ENCODE measurements around the gene PRUNE2. TPM values are rescaled to one million over a fixed set of nuclear protein-coding genes. Genes with fewer than 3 reads are reported as not detected.

PRUNE2 gene
- total and polyA plus RNA-seq, 2 of the 8 experiments (the other 6 are each of a cell fraction or from before 2014, with no cell fraction given): 5.5 to 13.3 TPM

DNA sequence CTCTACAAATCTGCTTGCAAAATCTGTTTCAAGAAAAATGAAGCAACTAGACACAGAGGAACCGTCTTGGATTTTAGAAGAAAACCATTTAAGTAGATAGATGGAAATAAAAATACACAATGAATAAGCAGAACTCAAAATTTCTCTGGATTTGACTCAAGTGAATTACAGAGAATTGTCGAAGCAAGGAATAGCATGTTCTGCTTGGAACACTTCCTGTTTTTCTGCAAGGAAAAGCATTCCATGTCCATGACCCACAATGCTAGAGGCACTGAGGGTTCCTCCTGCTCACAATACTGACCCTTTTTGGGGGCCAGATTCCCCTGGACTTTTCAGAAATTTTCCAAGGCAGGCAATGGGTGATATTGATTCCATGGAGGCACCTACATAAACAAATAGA lies 29.8 kb downstream of the PRUNE2 start:
- no peak overlapping the region for H3K14ac ChIP-seq (ENCODE audit: insufficient read length)
- no peak overlapping the region for H3K9ac ChIP-seq (replicated peaks in 1 of 4; ENCODE audit: extremely low read depth in 1 of 4, low read depth in 3 of 4, low read length in 3 of 4)
- H2AK5ac ChIP-seq (ENCODE audit: low read depth, low read length): no peak overlapping the region
- H4K5ac ChIP-seq (ENCODE audit: insufficient read length, low read depth, low read length): no peak overlapping the region
- no peaks in the 10 kb centered on the region for H3K23me2 ChIP-seq (ENCODE audit: low read depth, low read length)
- H3K79me2 ChIP-seq (ENCODE audit: control insufficient read depth in 1 of 2, insufficient read depth in 2 of 2, low read length in 2 of 2): no peaks in the 10 kb centered on the region
- CTCF ChIA-PET (ENCODE audit: partially characterized antibody): interaction anchor here (0.5 to 2.2 kb wide), 2 partner anchors 9 to 29 kb away, joined by 3 to 5 read pairs; no protein-coding TSS in a partner anchor
- WGBS, 2 experiments (ENCODE audit: extremely low coverage in 1 of 2, insufficient coverage in 1 of 2, insufficient read length in 1 of 2, insufficient replicate concordance in 2 of 2, low coverage in 1 of 2, low lambda C conversion rate in 2 of 2, missing lambda C conversion rate in 1 of 2): 95% methylated on average over 2 of the region's 2 CpGs; no CpG with 5 or more reads in 1 of the 2 experiments
- H3K4ac ChIP-seq (replicated peaks; ENCODE audit: insufficient read length, low read depth, low read length): no peak overlapping the region
- no peaks in the 10 kb centered on the region for H3K9me3 ChIP-seq (ENCODE audit: insufficient read depth in 2 of 2, low read depth in 1 of 2, low read length in 1 of 2)
- no peak overlapping the region for H2BK12ac ChIP-seq (ENCODE audit: low read depth, low read length)
- H3K4me3 ChIP-seq (ENCODE audit: extremely low read depth in 1 of 4, insufficient read depth in 2 of 4, low read depth in 3 of 4, low read length in 4 of 4): no peak overlapping the region
- H2BK20ac ChIP-seq (ENCODE audit: low read length): no peak overlapping the region
- H4K20me1 ChIP-seq (replicated peaks in 1 of 2; ENCODE audit: control insufficient read depth in 1 of 2, insufficient read depth in 2 of 2, low read length in 2 of 2): no peaks in the 10 kb centered on the region
- no peak overlapping the region for H3K27ac ChIP-seq (ENCODE audit: low read depth, low read length)
- POLR2A ChIA-PET (ENCODE audit: partially characterized antibody): no interaction called here
- H2AFZ ChIP-seq (ENCODE audit: low read length): no peak overlapping the region
- no peaks in the 10 kb centered on the region for H3K79me1 ChIP-seq (ENCODE audit: low read depth, low read length)
- DNase-seq (ENCODE audit: low read depth in 1 of 2, low spot score in 2 of 2) (no peak), FAIRE-seq (no peak)
- H3K4me1 ChIP-seq (replicated peaks in 1 of 4; ENCODE audit: control insufficient read depth in 3 of 4, insufficient read depth in 4 of 4, low read length in 3 of 4): peaks cover 2 to 8% (median 4%) of the 10 kb centered on the region in 4 experiments
- no peak overlapping the region for H4K8ac ChIP-seq (ENCODE audit: extremely low read depth, insufficient read depth, low read length)
- H4K91ac ChIP-seq (replicated peaks; ENCODE audit: insufficient read length, low read length): no peak overlapping the region
- no peak overlapping the region for H2BK120ac ChIP-seq (replicated peaks; ENCODE audit: low read depth, low read length)
- no peak overlapping the region for H3K4me2 ChIP-seq (ENCODE audit: insufficient read depth in 1 of 2, low read depth in 2 of 2, low read length in 2 of 2)
- H2BK15ac ChIP-seq (ENCODE audit: low read length): no peak overlapping the region
- H3K36me3 ChIP-seq (ENCODE audit: control insufficient read depth in 2 of 4, insufficient read depth in 4 of 4, low read length in 3 of 4): no peaks in the 10 kb centered on the region
- H3K56ac ChIP-seq (replicated peaks; ENCODE audit: insufficient read length, low read depth, low read length): no peak overlapping the region
- H3K18ac ChIP-seq (ENCODE audit: extremely low read depth, low read length): no peak overlapping the region
- H3K23ac ChIP-seq (ENCODE audit: insufficient read length): no peak overlapping the region
- no peak overlapping the region for H2BK5ac ChIP-seq (ENCODE audit: low read depth, low read length)
- no peaks in the 10 kb centered on the region for H3K27me3 ChIP-seq (replicated peaks in 1 of 4; ENCODE audit: control insufficient read depth in 3 of 4, extremely low read depth in 1 of 4, insufficient read depth in 3 of 4, low read length in 3 of 4)

Measured in H1 (cell line).